H1 (cell line): ENCODE data around the gene ZNF304. TPM values are rescaled to one million over a fixed set of nuclear protein-coding genes. Genes with fewer than 3 reads are reported as not detected.

Experiments used
- CTCF ChIA-PET: fragments of 300-600 bp; sonication (Branson Sonifier 250); formaldehyde crosslinking; loops from one replicate; lab custom pipeline; 2021; ENCODE audit not compliant: partially characterized antibody; lab: Charles Lee
- POLR2A ChIA-PET: fragments of 300-600 bp; sonication (Branson Sonifier 250); formaldehyde crosslinking; loops from one replicate; lab custom pipeline; 2021; ENCODE audit warnings: inconsistent platforms; ENCODE audit not compliant: partially characterized antibody; lab: Charles Lee
- DNase-seq, 2 experiments: peaks; one replicate each; pipeline versions ENCODE4 v3.0.0 to v3.0.0-alpha.2; 2010 to 2022; ENCODE audit warnings: low spot score in 2 of 2, low read depth in 1 of 2, mixed read lengths in 1 of 2
- FAIRE-seq: peaks from 2 replicates; lab custom pipeline; 2011; peaks lifted over from hg19 to GRCh38; lab: Jason Lieb, UNC
- H2AFZ ChIP-seq: 2 replicates; pipeline ENCODE4 v1.8.1; 2012; ENCODE audit warnings: low read length, inconsistent platforms
- H2AK5ac ChIP-seq: 2 replicates; pipeline ENCODE4 v1.6.1; 2013; ENCODE audit warnings: low read depth, low read length
- H2BK120ac ChIP-seq: replicated peaks from 2 replicates; pipeline ENCODE3; 2013; ENCODE audit warnings: low read depth, low read length, inconsistent platforms
- H2BK12ac ChIP-seq: 2 replicates; pipeline ENCODE4 v1.6.1; 2013; ENCODE audit warnings: low read depth, low read length
- H2BK15ac ChIP-seq: 2 replicates; pipeline ENCODE4 v1.6.1; 2013; ENCODE audit warnings: low read length
- H2BK20ac ChIP-seq: 2 replicates; pipeline ENCODE4 v1.6.1; 2013; ENCODE audit warnings: low read length
- H2BK5ac ChIP-seq: 2 replicates; pipeline ENCODE4 v1.6.1; 2013; ENCODE audit warnings: low read depth, low read length
- H3K14ac ChIP-seq: 2 replicates; pipeline ENCODE4 v1.6.1; 2013; ENCODE audit warnings: inconsistent platforms; ENCODE audit not compliant: insufficient read length
- H3K18ac ChIP-seq: 2 replicates; pipeline ENCODE4 v1.6.1; 2013; ENCODE audit warnings: low read length; ENCODE audit errors: extremely low read depth
- H3K23ac ChIP-seq: 2 replicates; pipeline ENCODE4 v1.6.1; 2013; ENCODE audit warnings: inconsistent platforms; ENCODE audit not compliant: insufficient read length
- H3K23me2 ChIP-seq: 2 replicates; pipeline ENCODE4 v1.6.1; 2013; ENCODE audit warnings: low read depth, low read length
- H3K27ac ChIP-seq: 2 replicates; pipeline ENCODE4 v1.6.1; 2011; ENCODE audit warnings: low read depth, low read length, inconsistent platforms
- H3K27me3 ChIP-seq, 4 experiments: replicated peaks in 1 of 4; 1 replicate in 1 of 4; 2 replicates in 3 of 4; pipeline versions ENCODE4 v1.6.1 to v1.8.1; 2011 to 2013; ENCODE audit warnings: low read length in 3 of 4, mild to moderate bottlenecking in 3 of 4, inconsistent platforms in 2 of 4, mixed read lengths in 2 of 4, moderate library complexity in 1 of 4; ENCODE audit not compliant: control insufficient read depth in 3 of 4, insufficient read depth in 3 of 4; ENCODE audit errors: extremely low read depth in 1 of 4
- H3K36me3 ChIP-seq, 4 experiments: 2 replicates each; pipeline versions ENCODE4 v1.6.1 to v1.8.1; 2011 to 2013; ENCODE audit warnings: mild to moderate bottlenecking in 4 of 4, low read length in 3 of 4, moderate library complexity in 2 of 4, control low read depth in 1 of 4, inconsistent platforms in 1 of 4; ENCODE audit not compliant: insufficient read depth in 4 of 4, control insufficient read depth in 2 of 4
- H3K4ac ChIP-seq: replicated peaks from 2 replicates; pipeline ENCODE3; 2013; ENCODE audit warnings: low read length, low read depth, mixed read lengths, inconsistent platforms; ENCODE audit not compliant: insufficient read length
- H3K4me1 ChIP-seq, 4 experiments: replicated peaks in 1 of 4; 1 replicate in 1 of 4; 2 replicates in 3 of 4; pipeline versions ENCODE4 v1.6.1 to v1.8.1; 2011 to 2013; ENCODE audit warnings: low read length in 3 of 4, inconsistent platforms in 2 of 4, mixed read lengths in 1 of 4; ENCODE audit not compliant: insufficient read depth in 4 of 4, control insufficient read depth in 3 of 4
- H3K4me2 ChIP-seq, 2 experiments: 2 replicates each; pipeline versions ENCODE4 v1.6.1 to v1.8.1; 2011 to 2013; ENCODE audit warnings: low read depth in 2 of 2, low read length in 2 of 2, control low read depth in 1 of 2, inconsistent platforms in 1 of 2, mild to moderate bottlenecking in 1 of 2; ENCODE audit not compliant: insufficient read depth in 1 of 2
- H3K4me3 ChIP-seq, 4 experiments: fragments of 200-600, 300-600 bp in 1 of 4; sonication (generic), shearing (Covaris generic), sonication (Bioruptor Twin) in 1 of 4; 2 replicates each; pipeline versions ENCODE4 v1.5.1 to v1.8.1; 2011 to 2016; ENCODE audit warnings: low read length in 4 of 4, low read depth in 3 of 4, control low read depth in 2 of 4, inconsistent platforms in 2 of 4, mild to moderate bottlenecking in 2 of 4, mixed read lengths in 1 of 4, moderate library complexity in 1 of 4; ENCODE audit not compliant: insufficient read depth in 2 of 4; ENCODE audit errors: extremely low read depth in 1 of 4
- H3K56ac ChIP-seq: replicated peaks from 2 replicates; pipeline ENCODE3; 2013; ENCODE audit warnings: low read depth, mild to moderate bottlenecking, mixed read lengths, low read length, inconsistent platforms; ENCODE audit not compliant: insufficient read length
- H3K79me1 ChIP-seq: 2 replicates; pipeline ENCODE4 v1.6.1; 2013; ENCODE audit warnings: low read depth, low read length, control low read depth
- H3K79me2 ChIP-seq, 2 experiments: 2 replicates each; pipeline versions ENCODE4 v1.6.1 to v1.8.1; 2012 to 2013; ENCODE audit warnings: low read length in 2 of 2, mild to moderate bottlenecking in 2 of 2, inconsistent platforms in 1 of 2; ENCODE audit not compliant: insufficient read depth in 2 of 2, control insufficient read depth in 1 of 2
- H3K9ac ChIP-seq, 4 experiments: replicated peaks in 1 of 4; 1 replicate in 1 of 4; 2 replicates in 3 of 4; pipeline versions ENCODE4 v1.6.1 to v1.8.1; 2011 to 2013; ENCODE audit warnings: low read depth in 3 of 4, low read length in 3 of 4, control low read depth in 2 of 4, mild to moderate bottlenecking in 2 of 4, moderate library complexity in 2 of 4, inconsistent platforms in 1 of 4; ENCODE audit errors: extremely low read depth in 1 of 4
- H3K9me3 ChIP-seq, 2 experiments: 2 replicates each; pipeline versions ENCODE4 v1.6.1 to v1.8.1; 2012 to 2013; ENCODE audit warnings: mild to moderate bottlenecking in 2 of 2, moderate library complexity in 2 of 2, control low read depth in 1 of 2, inconsistent platforms in 1 of 2, low read depth in 1 of 2, low read length in 1 of 2, mixed read lengths in 1 of 2; ENCODE audit not compliant: insufficient read depth in 2 of 2
- H4K20me1 ChIP-seq, 2 experiments: replicated peaks in 1 of 2; 2 replicates each; pipeline versions ENCODE3 to v1.8.1; 2011 to 2013; ENCODE audit warnings: inconsistent platforms in 2 of 2, low read length in 2 of 2, mild to moderate bottlenecking in 1 of 2; ENCODE audit not compliant: insufficient read depth in 2 of 2, control insufficient read depth in 1 of 2
- H4K5ac ChIP-seq: 2 replicates; pipeline ENCODE4 v1.6.1; 2013; ENCODE audit warnings: low read length, low read depth, mixed read lengths, inconsistent platforms; ENCODE audit not compliant: insufficient read length
- H4K8ac ChIP-seq: 2 replicates; pipeline ENCODE4 v1.8.0; 2013; ENCODE audit warnings: mild to moderate bottlenecking, moderate library complexity, low read length, inconsistent platforms; ENCODE audit not compliant: insufficient read depth; ENCODE audit errors: extremely low read depth
- H4K91ac ChIP-seq: replicated peaks from 2 replicates; pipeline ENCODE3; 2013; ENCODE audit warnings: low read length, mixed read lengths, inconsistent platforms; ENCODE audit not compliant: insufficient read length
- ATF3 ChIP-seq: IDR thresholded peaks from 2 replicates; pipeline ENCODE4 v1.6.1; 2011; ENCODE audit warnings: low read depth, mild to moderate bottlenecking, low read length; ENCODE audit not compliant: insufficient read depth
- CHD2 ChIP-seq: IDR thresholded peaks from 2 replicates; pipeline ENCODE4 v1.6.1; 2012; ENCODE audit warnings: low read length, improper control_type of control experiment
- GABPA ChIP-seq: IDR thresholded peaks from 2 replicates; pipeline ENCODE4 v1.6.1; 2011; ENCODE audit warnings: mild to moderate bottlenecking, low read length, moderate library complexity, borderline replicate concordance; ENCODE audit not compliant: insufficient read depth
- MAFK ChIP-seq: IDR thresholded peaks from 2 replicates; pipeline ENCODE4 v1.6.1; 2012; ENCODE audit warnings: low read depth, mild to moderate bottlenecking, improper control_type of control experiment, low read length
- RXRA ChIP-seq: IDR thresholded peaks from 2 replicates; pipeline ENCODE4 v1.6.1; 2011; ENCODE audit warnings: low read depth, mild to moderate bottlenecking, low read length, moderate library complexity; ENCODE audit not compliant: insufficient read depth
- SP1 ChIP-seq: IDR thresholded peaks from 2 replicates; pipeline ENCODE4 v1.6.1; 2011; ENCODE audit warnings: low read depth, low read length
- TAF1 ChIP-seq: IDR thresholded peaks from 2 replicates; pipeline ENCODE4 v1.6.1; 2011; ENCODE audit warnings: mild to moderate bottlenecking, low read depth, low read length
- YY1 ChIP-seq: IDR thresholded peaks from 2 replicates; pipeline ENCODE4 v1.6.1; 2011; ENCODE audit warnings: low read depth, mild to moderate bottlenecking, low read length
- ZNF274 ChIP-seq: IDR thresholded peaks from 2 replicates; pipeline ENCODE4 v1.7.0; 2012; ENCODE audit warnings: low read length, borderline replicate concordance; ENCODE audit errors: extremely low read depth
- WGBS, 2 experiments: shearing (Covaris generic) in 1 of 2; methylation state at CpG; one replicate each; pipeline versions ENCODE4 v1.1.6 to v1.1.7; 2013 to 2015; ENCODE audit warnings: low lambda C conversion rate in 2 of 2, mixed read lengths in 2 of 2, inconsistent platforms in 1 of 2, low coverage in 1 of 2, missing lambda C conversion rate in 1 of 2; ENCODE audit not compliant: insufficient replicate concordance in 2 of 2, insufficient coverage in 1 of 2, insufficient read length in 1 of 2; ENCODE audit errors: extremely low coverage in 1 of 2, missing lambda C conversion rate in 1 of 2; 5-methylcytosine and 5-hydroxymethylcytosine counted together
- polyA plus RNA-seq, 7 experiments: library from polyadenylated mRNA; depleted of rRNA in 3 of 7; stranded (reverse) in 5 of 7; unstranded in 2 of 7; fragments of >200 nt in 5 of 7; fragments of 200-250 nt in 2 of 7; gene quantifications; 1 replicate in 5 of 7; 2 replicates in 1 of 7; 4 replicates in 1 of 7; pipeline versions ENCODE4 v1.2.1 to v1.2.3, GENCODE V29; 2011 to 2013; ENCODE audit warnings: missing spikeins in 2 of 7, mixed read lengths in 2 of 7
- total RNA-seq: library from RNA; stranded (reverse); fragmentation: NEBNext Ultra II Directional; extraction: Animal tissue kit (Norgen Biotek cat#: 25700); gene quantifications from 2 replicates; pipeline ENCODE4 v1.2.1, GENCODE V29; 2021

The ZNF304 gene
- total and polyA plus RNA-seq, 2 of the 8 experiments (the other 6 are each of a cell fraction or from before 2014, with no cell fraction given), result 4.3 to 10.5 TPM

DNA sequence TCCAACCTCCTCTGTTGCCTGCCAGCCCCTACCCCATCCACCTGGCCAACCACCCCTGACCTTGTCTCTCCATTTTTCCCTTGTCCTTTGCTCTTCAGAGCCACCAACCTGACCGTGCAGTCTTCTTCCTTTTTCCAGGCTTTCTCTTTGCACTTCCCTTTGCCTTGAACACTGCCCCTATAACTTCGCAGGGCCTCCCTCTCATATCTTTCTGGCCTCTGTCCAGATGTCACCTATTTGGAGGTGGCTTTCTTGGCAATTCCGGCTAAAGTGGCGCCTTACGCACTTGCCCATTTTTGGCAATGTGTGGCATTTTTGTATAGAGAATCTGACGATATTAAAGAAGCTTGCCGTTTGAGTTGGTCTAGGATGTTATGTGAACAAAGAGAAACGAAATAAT, 30.0 kb upstream of the ZNF304 start:
- H4K20me1 ChIP-seq, result peaks cover 0 to 7% of the 10 kb centered on the region in 2 experiments
- no peak overlapping the region for H2BK120ac ChIP-seq
- H2BK20ac ChIP-seq, result no peak overlapping the region
- no peak overlapping the region for H2AK5ac ChIP-seq
- H3K9me3 ChIP-seq, result no peaks in the 10 kb centered on the region
- H3K23me2 ChIP-seq, result peaks cover 7% of the 10 kb centered on the region
- H3K27me3 ChIP-seq, result no peaks in the 10 kb centered on the region; a peak in 2 of 7 replicates
- H4K5ac ChIP-seq, result no peak overlapping the region
- H3K4ac ChIP-seq, result no peak overlapping the region
- H3K9ac ChIP-seq, result peak overlapping the region in 3 of 4 experiments; percentile 81 to 83 (median 82); a peak in 6 of 7 replicates
- peaks cover 0 to 2% (median under 1%) of the 10 kb centered on the region in 4 experiments; a peak in 3 of 7 replicates for H3K4me1 ChIP-seq
- no peak overlapping the region for H3K23ac ChIP-seq
- DNase-seq, result no peak
- H2AFZ ChIP-seq, result 0 out of 2 replicates have a peak overlapping the region, but pooled peaks have one; percentile 8
- H3K4me3 ChIP-seq, result peak overlapping the region; percentile 81 to 90 (median 87)
- H3K79me2 ChIP-seq, result peaks cover 11 to 29% of the 10 kb centered on the region in 2 experiments
- no peak overlapping the region for H2BK12ac ChIP-seq
- H3K27ac ChIP-seq, result 0 out of 2 replicates have a peak overlapping the region, but pooled peaks have one; percentile 78
- H3K4me2 ChIP-seq, result peak overlapping the region; percentile 87 to 89
- WGBS, 2 experiments, result 64% methylated on average over 8 of the region's 8 CpGs; no CpG with 5 or more reads in 1 of the 2 experiments
- no peak overlapping the region for H3K18ac ChIP-seq
- no peak overlapping the region for H3K14ac ChIP-seq
- POLR2A ChIA-PET, result interaction anchor here (1.1 to 1.6 kb wide), 7 partner anchors 9 to 42 kb away, joined by 3 to 5 read pairs (median 3); partner anchors contain the start of genes TRAPPC2B and ZNF547
- H3K36me3 ChIP-seq, result peaks cover 5 to 20% (median 13%) of the 10 kb centered on the region in 4 experiments; a peak in 6 of 8 replicates
- H2BK15ac ChIP-seq, result no peak overlapping the region
- no peak for TF ChIP-seq YY1
- TF ChIP-seq GABPA, result no peak
- TF ChIP-seq CHD2, result no peak
- no peak for TF ChIP-seq SP1
- no peak for TF ChIP-seq ATF3
- no peak for TF ChIP-seq TAF1
- no peak for TF ChIP-seq MAFK
- no peak for TF ChIP-seq RXRA
- TF ChIP-seq ZNF274, result no peak
- TF ChIP-seq, all 59 proteins: peak for 0
- peaks cover 12% of the 10 kb centered on the region for H3K79me1 ChIP-seq
- no peak overlapping the region for H2BK5ac ChIP-seq
- H3K56ac ChIP-seq, result no peak overlapping the region
- H4K8ac ChIP-seq, result peak overlapping the region; percentile 90; the same call in 1 of the 2 replicates
- FAIRE-seq, result no peak
- H4K91ac ChIP-seq, result no peak overlapping the region
- CTCF ChIA-PET, result interaction anchor here (0.7 to 1.5 kb wide), 4 partner anchors 10 to 19 kb away, joined by 3 to 4 read pairs (median 3); no protein-coding TSS in a partner anchor
